ENCODE data around the gene RNF207. TPM values are rescaled to one million over a fixed set of nuclear protein-coding genes. Genes with fewer than 3 reads are reported as not detected.
A peak's percentile ranks its signal among the peaks of the same experiment; 100 is the strongest.

RNF207 gene
- total and polyA plus RNA-seq, 2 donors (not counting 3 experiments of a cell fraction or from before 2014, with no cell fraction given), result 3.2 to 8.2 TPM

DNA sequence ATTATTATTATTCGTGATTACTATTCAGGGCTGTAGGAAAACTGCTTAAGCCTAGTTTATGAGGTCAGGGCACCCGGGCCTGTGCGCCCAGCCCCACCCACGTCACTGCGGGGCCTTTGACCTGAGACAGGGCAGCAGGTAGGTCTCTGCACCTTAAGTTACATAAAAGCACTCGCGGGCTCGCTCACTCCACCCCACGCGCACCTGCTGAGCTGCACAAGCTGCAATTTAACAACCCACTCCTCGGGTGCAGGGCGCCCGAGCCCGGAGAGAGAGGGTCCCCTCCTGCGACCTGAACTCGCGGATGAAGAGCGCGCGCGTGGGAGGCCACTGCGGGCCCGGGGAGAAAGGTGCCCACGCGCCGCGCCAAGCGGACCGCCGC lies 29.4 kb downstream of the RNF207 start:
- POLR2A ChIA-PET, result no interaction called here
- CTCF ChIA-PET, result interaction anchor here (1.3 to 2.9 kb wide), 6 partner anchors 10 to 201 kb away, joined by 3 to 30 read pairs (median 6); partner anchors contain the start of genes RNF207 and RPL22
- peak overlapping the region; percentile 82 for H3K4me2 ChIP-seq (ENCODE audit: insufficient read depth, low read length)
- no TSS peak for BruUV-seq (replicated peaks)
- intact Hi-C loops (cut with micrococcal nuclease) (loop anchor here (1.0 to 5.0 kb wide), 2 partner anchors 30 to 187 kb away; partner anchors contain the start of gene ESPN), dilution Hi-C loops (cut with MboI; ENCODE audit: extremely low pct_ligation_motif_present, low sequenced_read_pairs) (no loop called here)
- H3K79me2 ChIP-seq (ENCODE audit: control insufficient read depth, insufficient read depth, low read length), result peaks cover 22% of the 10 kb centered on the region
- DNase-seq (ENCODE audit: low read depth, low spot score), result no peak
- H3K27me3 ChIP-seq (ENCODE audit: control insufficient read depth in 2 of 2, insufficient read depth in 2 of 2, low read length in 2 of 2), result peaks cover 8 to 9% of the 10 kb centered on the region in 2 experiments
- H3K9me1 ChIP-seq (replicated peaks; ENCODE audit: control insufficient read depth, extremely low read depth, insufficient read depth, low read length), result no peaks in the 10 kb centered on the region
- H2AFZ ChIP-seq (ENCODE audit: low read depth, low read length), result peak overlapping the region; percentile 55
- peaks cover 2 to 7% of the 10 kb centered on the region in 2 experiments for H3K36me3 ChIP-seq (ENCODE audit: control insufficient read depth in 2 of 2, extremely low read depth in 1 of 2, insufficient read depth in 2 of 2, low read length in 2 of 2)
- peaks cover 11% of the 10 kb centered on the region for H3K4me1 ChIP-seq (ENCODE audit: control insufficient read depth, extremely low read depth, insufficient read depth, low read length)
- peak overlapping the region; percentile 66 to 80 (median 68) for H3K4me3 ChIP-seq (replicated peaks in 1 of 3; ENCODE audit: insufficient read depth in 1 of 3, low read depth in 1 of 3, low read length in 3 of 3)
- H4K20me1 ChIP-seq (replicated peaks; ENCODE audit: control insufficient read depth, extremely low read depth, insufficient read depth, low read length), result no peaks in the 10 kb centered on the region
- H3K9me3 ChIP-seq (replicated peaks; ENCODE audit: control insufficient read depth, insufficient read depth, low read length), result no peaks in the 10 kb centered on the region
- peak overlapping the region; percentile 6 for H3K27ac ChIP-seq (ENCODE audit: insufficient read depth, low read depth, low read length)
- FAIRE-seq, result no peak
- peak overlapping the region; percentile 73 for H3K9ac ChIP-seq (replicated peaks; ENCODE audit: extremely low read depth, insufficient read depth, low read length)
- no peak for TF ChIP-seq POLR2A (IDR thresholded peaks at IDR 0.05; ENCODE audit: low read depth, low read length)

DNA sequence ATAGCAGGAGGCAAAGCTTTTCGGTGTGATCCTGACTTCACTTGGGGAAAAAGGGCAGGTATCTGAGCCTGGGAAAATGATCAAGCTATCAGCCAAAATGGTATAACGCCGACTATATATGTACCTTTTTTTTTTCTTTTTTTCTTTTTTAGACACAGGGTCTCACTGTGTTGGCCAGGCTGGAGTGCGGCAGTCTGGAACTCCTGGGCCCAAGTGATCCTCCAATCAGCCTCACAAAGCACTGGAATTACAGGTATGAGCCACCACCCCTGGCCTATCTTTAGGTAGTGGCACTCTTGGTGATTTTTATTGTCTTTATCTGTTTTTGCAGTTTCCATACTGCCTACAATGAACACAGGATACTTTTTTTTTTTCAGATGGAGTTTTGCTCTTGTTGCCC lies 31.2 kb downstream of the RNF207 start:
- CTCF ChIA-PET, result interaction anchor here (2.9 kb wide), 1 partner anchor 8 kb away, joined by 30 read pairs; no protein-coding TSS in a partner anchor
- H3K9me1 ChIP-seq (replicated peaks; ENCODE audit: control insufficient read depth, extremely low read depth, insufficient read depth, low read length), result no peaks in the 10 kb centered on the region
- BruUV-seq (replicated peaks), result no TSS peak
- POLR2A ChIA-PET, result no interaction called here
- H3K4me1 ChIP-seq (ENCODE audit: control insufficient read depth, extremely low read depth, insufficient read depth, low read length), result peaks cover 11% of the 10 kb centered on the region
- H3K36me3 ChIP-seq (ENCODE audit: control insufficient read depth in 2 of 2, extremely low read depth in 1 of 2, insufficient read depth in 2 of 2, low read length in 2 of 2), result peaks cover 2% of the 10 kb centered on the region in 2 experiments
- TF ChIP-seq, protein P1, sequence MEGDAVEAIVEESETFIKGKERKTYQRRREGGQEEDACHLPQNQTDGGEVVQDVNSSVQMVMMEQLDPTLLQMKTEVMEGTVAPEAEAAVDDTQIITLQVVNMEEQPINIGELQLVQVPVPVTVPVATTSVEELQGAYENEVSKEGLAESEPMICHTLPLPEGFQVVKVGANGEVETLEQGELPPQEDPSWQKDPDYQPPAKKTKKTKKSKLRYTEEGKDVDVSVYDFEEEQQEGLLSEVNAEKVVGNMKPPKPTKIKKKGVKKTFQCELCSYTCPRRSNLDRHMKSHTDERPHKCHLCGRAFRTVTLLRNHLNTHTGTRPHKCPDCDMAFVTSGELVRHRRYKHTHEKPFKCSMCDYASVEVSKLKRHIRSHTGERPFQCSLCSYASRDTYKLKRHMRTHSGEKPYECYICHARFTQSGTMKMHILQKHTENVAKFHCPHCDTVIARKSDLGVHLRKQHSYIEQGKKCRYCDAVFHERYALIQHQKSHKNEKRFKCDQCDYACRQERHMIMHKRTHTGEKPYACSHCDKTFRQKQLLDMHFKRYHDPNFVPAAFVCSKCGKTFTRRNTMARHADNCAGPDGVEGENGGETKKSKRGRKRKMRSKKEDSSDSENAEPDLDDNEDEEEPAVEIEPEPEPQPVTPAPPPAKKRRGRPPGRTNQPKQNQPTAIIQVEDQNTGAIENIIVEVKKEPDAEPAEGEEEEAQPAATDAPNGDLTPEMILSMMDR (IDR thresholded peaks at IDR 0.05; ENCODE audit: extremely low read depth in 1 of 2, insufficient read depth in 1 of 2, low read depth in 1 of 2, low read length in 2 of 2), result no peak
- TF ChIP-seq EZH2 (IDR thresholded peaks at IDR 0.05; ENCODE audit: borderline replicate concordance, low read depth, low read length, severe bottlenecking), result no peak
- TF ChIP-seq, protein P2, sequence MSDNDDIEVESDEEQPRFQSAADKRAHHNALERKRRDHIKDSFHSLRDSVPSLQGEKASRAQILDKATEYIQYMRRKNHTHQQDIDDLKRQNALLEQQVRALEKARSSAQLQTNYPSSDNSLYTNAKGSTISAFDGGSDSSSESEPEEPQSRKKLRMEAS (IDR thresholded peaks at IDR 0.05; ENCODE audit: insufficient read depth, insufficient read length), result no peak
- TF ChIP-seq POLR2A (IDR thresholded peaks at IDR 0.05; ENCODE audit: low read depth, low read length), result no peak
- TF ChIP-seq FOS (IDR thresholded peaks at IDR 0.05; ENCODE audit: borderline replicate concordance, insufficient read depth, low read length), result no peak
- TF ChIP-seq POLR2AphosphoS5 (IDR thresholded peaks at IDR 0.05; ENCODE audit: insufficient read depth, low read depth, low read length), result no peak
- TF ChIP-seq JUN (IDR thresholded peaks at IDR 0.05; ENCODE audit: borderline replicate concordance, insufficient read depth, insufficient read length, low read depth), result no peak
- H4K20me1 ChIP-seq (replicated peaks; ENCODE audit: control insufficient read depth, extremely low read depth, insufficient read depth, low read length), result no peaks in the 10 kb centered on the region
- H3K9ac ChIP-seq (replicated peaks; ENCODE audit: extremely low read depth, insufficient read depth, low read length), result no peak overlapping the region
- no peak overlapping the region for H2AFZ ChIP-seq (ENCODE audit: low read depth, low read length)
- DNase-seq (ENCODE audit: low read depth, low spot score) (no peak), FAIRE-seq (no peak)
- no peak overlapping the region for H3K4me2 ChIP-seq (ENCODE audit: insufficient read depth, low read length)
- H3K4me3 ChIP-seq (replicated peaks in 1 of 3; ENCODE audit: insufficient read depth in 1 of 3, low read depth in 1 of 3, low read length in 3 of 3), result no peak overlapping the region
- H3K27me3 ChIP-seq (ENCODE audit: control insufficient read depth in 2 of 2, insufficient read depth in 2 of 2, low read length in 2 of 2), result peaks cover 21 to 26% of the 10 kb centered on the region in 2 experiments
- intact Hi-C loops (cut with micrococcal nuclease) (loop anchor here (5.0 kb wide), 1 partner anchor 185 kb away; the partner anchor contains the start of gene ESPN), dilution Hi-C loops (cut with MboI; ENCODE audit: extremely low pct_ligation_motif_present, low sequenced_read_pairs) (no loop called here)
- no peak overlapping the region for H3K27ac ChIP-seq (ENCODE audit: insufficient read depth, low read depth, low read length)
- peaks cover 22% of the 10 kb centered on the region for H3K79me2 ChIP-seq (ENCODE audit: control insufficient read depth, insufficient read depth, low read length)
- no peaks in the 10 kb centered on the region for H3K9me3 ChIP-seq (replicated peaks; ENCODE audit: control insufficient read depth, insufficient read depth, low read length)

Measured in endothelial cell of umbilical vein (primary cell).